Brain microvascular endothelial cell (primary cell): ENCODE results near the gene MYH7.
"Not testable (repeated sequence)": the region's sequence is repeated elsewhere in the genome, so short reads cannot be mapped to it uniquely, and the experiment has no call there.

Experiments used
- DNase-seq: peaks from one replicate; pipeline ENCODE4 v3.0.0-alpha.2; 2020
- H3K27ac ChIP-seq: fragments of 250-450 bp; sonication (Bioruptor Pico); 2 replicates; pipeline ENCODE4 v1.5.1; 2020; ENCODE audit warnings: mild to moderate bottlenecking, moderate library complexity
- H3K27me3 ChIP-seq: fragments of 250-450 bp; sonication (Bioruptor Pico); replicated peaks from 2 replicates; pipeline ENCODE4 v1.5.1; 2020; ENCODE audit warnings: mild to moderate bottlenecking
- H3K36me3 ChIP-seq: fragments of 250-450 bp; sonication (Bioruptor Pico); replicated peaks from 2 replicates; pipeline ENCODE4 v1.5.1; 2020; ENCODE audit warnings: mild to moderate bottlenecking
- H3K4me3 ChIP-seq: 2 replicates; pipeline ENCODE4 v1.5.1; 2011; ENCODE audit warnings: low read depth, mild to moderate bottlenecking, control low read depth, low read length, moderate library complexity
- in situ Hi-C: cut with HindIII; loops from 2 replicates; pipeline ENCODE4 v1.10.0; 2017; ENCODE audit warnings: low sequenced_read_pairs, low pct_ligation_motif_present
- TF ChIP-seq, protein P1 (sequence below): IDR thresholded peaks from 2 replicates; pipeline ENCODE4 v1.5.1; 2011; ENCODE audit warnings: low read depth, mild to moderate bottlenecking, moderate library complexity, low read length, control low read depth, inconsistent platforms; ENCODE audit errors: missing control alignments

MYH7 gene

DNA sequence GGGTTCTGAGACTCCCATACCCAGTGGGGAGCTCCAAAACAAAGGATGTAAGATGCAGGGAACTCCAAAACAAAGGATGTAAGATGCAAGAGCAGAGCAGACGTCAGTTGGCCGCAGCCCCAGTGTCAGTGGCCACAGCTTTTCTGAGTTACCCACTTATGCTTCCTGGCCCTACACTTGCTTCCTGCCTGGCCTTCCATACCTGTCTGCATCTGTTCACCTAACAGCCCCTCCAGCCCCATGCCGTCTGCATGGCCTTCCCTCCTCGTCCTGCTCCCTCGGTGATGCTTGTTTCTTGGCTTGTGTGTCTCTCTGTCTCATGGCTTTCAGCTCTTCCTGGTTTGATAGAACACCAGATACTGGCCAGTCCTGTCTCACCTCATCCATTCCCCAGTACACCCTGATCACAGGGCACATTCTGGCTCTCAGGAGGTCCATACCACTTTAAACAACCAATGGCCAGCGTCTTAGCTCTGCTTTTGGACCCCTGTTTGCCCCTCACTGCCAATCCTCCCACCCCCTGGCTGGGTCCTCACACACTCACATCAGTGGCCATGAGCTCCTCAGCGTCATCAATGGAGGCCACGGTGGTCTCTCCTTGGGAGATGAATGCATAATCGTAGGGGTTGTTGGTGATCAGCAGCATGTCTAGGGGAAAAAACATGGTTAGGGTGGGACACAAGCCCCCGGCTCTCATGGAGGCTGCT, 5.3 kb downstream of the MYH7 start:
- Histone ChIP-seq H3K27ac (no peak overlapping the region), H3K27me3 (no peaks in the 10 kb centered on the region), H3K36me3 (no peaks in the 10 kb centered on the region), H3K4me3 (no peak overlapping the region)
- in situ Hi-C loops, result no loop called here
- TF ChIP-seq, protein P1, sequence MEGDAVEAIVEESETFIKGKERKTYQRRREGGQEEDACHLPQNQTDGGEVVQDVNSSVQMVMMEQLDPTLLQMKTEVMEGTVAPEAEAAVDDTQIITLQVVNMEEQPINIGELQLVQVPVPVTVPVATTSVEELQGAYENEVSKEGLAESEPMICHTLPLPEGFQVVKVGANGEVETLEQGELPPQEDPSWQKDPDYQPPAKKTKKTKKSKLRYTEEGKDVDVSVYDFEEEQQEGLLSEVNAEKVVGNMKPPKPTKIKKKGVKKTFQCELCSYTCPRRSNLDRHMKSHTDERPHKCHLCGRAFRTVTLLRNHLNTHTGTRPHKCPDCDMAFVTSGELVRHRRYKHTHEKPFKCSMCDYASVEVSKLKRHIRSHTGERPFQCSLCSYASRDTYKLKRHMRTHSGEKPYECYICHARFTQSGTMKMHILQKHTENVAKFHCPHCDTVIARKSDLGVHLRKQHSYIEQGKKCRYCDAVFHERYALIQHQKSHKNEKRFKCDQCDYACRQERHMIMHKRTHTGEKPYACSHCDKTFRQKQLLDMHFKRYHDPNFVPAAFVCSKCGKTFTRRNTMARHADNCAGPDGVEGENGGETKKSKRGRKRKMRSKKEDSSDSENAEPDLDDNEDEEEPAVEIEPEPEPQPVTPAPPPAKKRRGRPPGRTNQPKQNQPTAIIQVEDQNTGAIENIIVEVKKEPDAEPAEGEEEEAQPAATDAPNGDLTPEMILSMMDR, result no peak
- DNase-seq, result no peak

DNA sequence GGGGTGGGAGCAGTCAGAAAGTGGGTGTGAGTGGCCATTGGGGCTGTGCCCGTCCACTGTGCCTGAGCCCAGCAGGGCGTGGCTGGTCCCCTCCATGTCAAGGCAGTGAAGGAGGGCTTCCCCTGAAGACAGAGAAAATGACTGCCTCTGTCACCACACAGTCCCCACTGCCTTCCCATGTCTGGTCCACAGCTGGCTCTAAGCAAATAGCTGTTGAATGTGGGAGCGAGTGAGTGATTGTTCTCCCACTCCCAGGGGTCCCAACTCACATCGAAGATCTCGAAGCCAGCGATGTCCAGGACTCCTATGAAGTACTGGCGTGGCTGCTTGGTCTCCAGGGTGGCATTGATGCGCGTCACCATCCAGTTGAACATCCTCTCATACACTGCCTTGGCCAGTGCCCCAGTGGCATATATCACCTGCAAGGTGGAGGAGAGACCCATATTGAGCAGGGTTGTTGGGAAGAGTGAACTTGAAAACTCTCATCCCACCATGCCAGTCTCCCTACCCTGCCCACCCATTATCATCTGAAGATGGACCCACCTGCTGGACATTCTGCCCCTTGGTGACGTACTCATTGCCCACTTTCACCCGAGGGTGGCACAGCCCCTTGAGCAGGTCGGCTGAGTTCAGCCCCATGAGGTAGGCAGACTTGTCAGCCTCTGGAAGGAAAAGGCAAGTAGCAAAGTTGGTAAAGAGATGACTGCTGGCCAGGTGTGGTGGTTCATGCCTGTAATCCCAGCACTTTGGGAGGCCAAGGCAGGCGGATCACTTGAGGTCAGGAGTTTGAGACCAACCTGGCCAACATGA, 6.6 kb downstream of the MYH7 start:
- TF ChIP-seq, protein P1, result no peak
- no peaks in the 10 kb centered on the region for H3K27me3 ChIP-seq
- H3K36me3 ChIP-seq, result no peaks in the 10 kb centered on the region
- DNase-seq, result no peak
- in situ Hi-C loops, result no loop called here
- no peak overlapping the region for H3K4me3 ChIP-seq
- no peak overlapping the region for H3K27ac ChIP-seq

DNA sequence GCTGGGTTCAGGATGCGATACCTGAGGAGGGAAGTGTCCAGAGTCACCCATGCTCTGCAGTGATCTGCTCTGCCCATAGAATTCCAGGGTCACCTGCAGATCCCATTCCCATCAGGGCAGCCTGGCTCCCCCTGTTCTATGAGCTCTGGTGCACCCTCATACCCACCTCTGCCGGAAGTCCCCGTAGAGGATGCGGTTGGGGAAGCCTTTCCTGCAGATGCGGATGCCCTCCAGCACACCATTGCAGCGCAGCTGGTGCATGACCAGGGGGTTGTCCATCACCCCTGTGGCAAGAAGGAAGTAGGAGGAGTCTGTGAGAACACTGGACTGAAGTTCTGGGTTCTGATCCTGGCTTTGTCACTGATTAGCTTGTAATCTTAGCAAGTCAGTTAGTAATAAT, 9.7 kb downstream of the MYH7 start:
- DNase-seq, in situ Hi-C loops, H3K27me3 ChIP-seq, H3K4me3 ChIP-seq, H3K27ac ChIP-seq, H3K36me3 ChIP-seq: not testable (repeated sequence)

DNA sequence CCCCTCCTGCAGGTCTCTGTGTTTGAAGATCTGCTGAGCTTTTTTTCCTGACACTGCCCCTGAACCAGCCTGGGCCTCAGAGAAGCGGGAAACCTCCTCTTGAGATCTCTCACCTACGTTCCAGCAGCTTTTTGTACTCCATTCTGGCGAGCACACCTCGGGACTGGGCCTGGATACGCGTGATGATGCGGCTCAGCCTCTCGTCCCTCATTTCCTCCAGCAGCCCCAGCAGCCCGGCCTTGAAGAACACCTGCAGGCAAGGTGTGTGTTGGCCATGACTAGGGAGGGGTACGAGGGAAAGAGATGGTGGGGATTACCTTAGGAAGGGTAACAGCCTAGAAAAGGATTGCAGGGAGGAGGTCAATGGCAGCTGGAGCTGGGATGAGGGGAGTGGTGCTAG, 10.3 kb downstream of the MYH7 start:
- in situ Hi-C loops, result no loop called here
- no peaks in the 10 kb centered on the region for H3K36me3 ChIP-seq

DNA sequence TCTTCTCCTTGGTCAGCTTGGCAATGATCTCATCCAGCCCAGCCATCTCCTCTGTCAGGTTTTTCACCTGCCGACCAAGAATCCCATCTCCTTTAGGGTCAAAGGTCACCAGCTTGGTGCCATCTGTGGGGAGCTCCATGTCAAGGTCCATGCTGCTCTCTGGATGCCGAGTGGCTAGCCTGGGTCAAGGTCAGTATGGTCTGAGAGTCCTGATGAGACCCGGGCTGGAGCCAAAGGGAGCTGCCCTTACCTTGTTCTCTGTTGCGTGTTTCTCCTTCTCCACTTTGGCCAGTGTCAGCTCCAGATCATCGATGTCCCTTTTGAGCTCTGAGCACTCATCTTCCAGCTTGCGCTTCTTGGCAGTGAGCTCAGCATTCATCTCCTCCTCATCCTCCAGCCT, 11.8 kb downstream of the MYH7 start:
- Histone ChIP-seq H3K27ac (no peak overlapping the region), H3K36me3 (no peaks in the 10 kb centered on the region), H3K27me3 (no peaks in the 10 kb centered on the region), H3K4me3 (no peak overlapping the region)
- DNase-seq, result no peak
- TF ChIP-seq, protein P1, result no peak
- in situ Hi-C loops, result no loop called here

More for the DNA sequence above, 10.3 kb downstream of the MYH7 start:
- H3K4me3 ChIP-seq, result no peak overlapping the region
- DNase-seq, result no peak
- H3K27ac ChIP-seq, result no peak overlapping the region
- TF ChIP-seq, protein P1, result no peak
- no peaks in the 10 kb centered on the region for H3K27me3 ChIP-seq

DNA sequence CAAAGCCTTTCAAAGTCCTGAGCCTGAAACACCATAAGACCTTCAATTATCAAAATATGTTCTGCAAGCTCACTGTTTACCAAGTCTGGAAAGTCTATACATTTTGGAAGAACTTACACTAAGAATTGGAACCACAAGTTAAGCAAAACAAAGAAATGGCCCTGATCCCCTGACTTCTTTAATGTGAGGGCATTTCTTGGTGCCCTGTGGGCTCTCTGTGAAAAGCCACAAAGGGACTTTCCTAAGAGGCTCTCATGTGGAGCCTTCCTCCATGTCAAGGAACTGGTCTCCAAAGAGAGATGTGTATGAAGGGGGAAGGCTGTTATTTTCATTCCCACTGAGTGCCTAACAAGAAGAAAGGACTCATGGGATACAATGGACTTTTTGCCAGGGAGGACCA, 13.9 kb downstream of the MYH7 start:
- no peak for DNase-seq
- TF ChIP-seq, protein P1, result no peak
- no peaks in the 10 kb centered on the region for H3K36me3 ChIP-seq
- in situ Hi-C loops, result no loop called here
- no peak overlapping the region for H3K27ac ChIP-seq
- H3K27me3 ChIP-seq, result no peaks in the 10 kb centered on the region
- H3K4me3 ChIP-seq, result no peak overlapping the region

DNA sequence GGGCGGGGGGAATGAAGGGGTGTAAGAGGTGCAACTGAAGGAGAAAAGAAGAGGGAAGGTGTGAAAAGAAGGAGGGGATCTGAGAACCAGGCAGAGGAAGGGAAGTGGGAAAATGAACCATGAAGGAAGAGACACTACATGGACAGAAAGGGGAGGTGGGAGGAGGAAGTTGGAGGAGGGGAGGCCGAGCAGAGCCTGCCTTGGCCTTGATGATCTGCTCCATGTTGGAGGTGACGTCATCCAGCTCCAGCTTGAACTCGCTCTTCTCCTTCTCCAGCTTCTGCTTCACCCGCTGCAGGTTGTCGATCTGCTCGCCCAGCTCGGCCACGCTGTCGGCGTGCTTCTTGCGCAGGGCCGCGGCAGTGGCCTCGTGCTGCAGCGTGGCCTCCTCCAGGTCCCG, 15.8 kb downstream of the MYH7 start:
- H3K36me3 ChIP-seq, in situ Hi-C loops, H3K27me3 ChIP-seq, H3K4me3 ChIP-seq, DNase-seq, H3K27ac ChIP-seq: not testable (repeated sequence)
